ENCODE data around the gene PCDH17.

- TF ChIP-seq CTCF (IDR thresholded peaks at IDR 0.05) (peak; percentile 21 to 85 (median 48)), POLR2A (IDR thresholded peaks at IDR 0.05) (no peak)
Observed at GRCh38 chr13:57627663-57628062, 3.9 kb upstream of the PCDH17 start.
